DOHH2 (cell line): ENCODE data around the gene PDE6B.

Experiments
- CTCF ChIP-seq: fragments of 200-600 bp; sonication (generic); IDR thresholded peaks from one replicate; pipeline ENCODE4 v1.5.1; 2014; ENCODE audit warnings: antibody characterized with exemption, mild to moderate bottlenecking, low read depth, low read length; ENCODE audit not compliant: poor library complexity, severe bottlenecking
- EZH2phosphoT487 ChIP-seq: fragments of 200-600 bp; sonication (generic); IDR thresholded peaks from 2 replicates; pipeline ENCODE4 v1.6.1; 2017; ENCODE audit warnings: borderline replicate concordance, mild to moderate bottlenecking, antibody characterized with exemption, low read length, moderate library complexity, mixed read lengths

- no peak for TF ChIP-seq CTCF
- TF ChIP-seq EZH2phosphoT487: no peak
Measured at GRCh38 chr4:675036-675882, 49.9 kb downstream of the PDE6B start.
